ENCODE data around the gene ZNF429.
A peak's percentile ranks its signal among the peaks of the same experiment; 100 is the strongest.
"Not testable (repeated sequence)": the region's sequence is repeated elsewhere in the genome, so short reads cannot be mapped to it uniquely, and the experiment has no call there.

The ZNF429 gene

DNA sequence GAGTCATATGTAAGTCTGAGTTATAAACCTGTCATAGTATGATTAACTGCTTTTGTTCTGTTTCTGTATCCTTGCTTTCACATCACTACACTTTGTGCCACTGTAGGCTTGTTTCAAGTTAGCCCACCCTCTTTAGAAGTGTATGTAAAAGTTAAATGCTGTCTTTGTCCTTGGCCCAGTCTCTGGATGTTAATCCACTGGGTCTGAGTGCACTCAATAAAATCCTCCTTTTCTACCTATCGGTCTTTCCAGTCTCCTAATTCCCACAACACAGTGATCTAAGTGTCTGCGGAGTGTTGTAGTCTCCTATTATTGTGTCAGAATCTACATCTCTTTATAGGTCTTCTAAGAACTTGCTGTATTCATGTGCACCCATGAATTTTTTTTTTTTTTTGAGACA, 14.1 kb downstream of the ZNF429 start:
- no peak for DNase-seq

DNA sequence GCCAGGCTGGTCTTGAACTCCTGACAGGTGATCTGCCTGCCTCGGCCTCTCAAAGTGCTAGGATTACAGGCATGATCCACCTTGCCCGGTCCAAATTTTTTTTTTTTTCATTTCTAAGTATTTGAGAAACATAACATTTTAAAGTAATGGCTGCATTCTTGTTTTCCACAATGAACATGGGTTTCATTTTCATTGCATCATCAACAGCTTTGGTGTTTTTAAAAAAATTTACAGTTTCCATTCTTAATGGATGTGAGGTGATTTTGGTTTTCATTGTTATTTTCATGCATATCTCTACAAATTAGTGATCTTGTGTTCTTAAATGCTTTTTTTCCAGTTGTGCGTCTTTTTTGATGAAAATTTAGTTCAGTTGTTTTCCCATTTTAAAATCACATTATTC, 27.5 kb downstream of the ZNF429 start:
- DNase-seq = no peak

DNA sequence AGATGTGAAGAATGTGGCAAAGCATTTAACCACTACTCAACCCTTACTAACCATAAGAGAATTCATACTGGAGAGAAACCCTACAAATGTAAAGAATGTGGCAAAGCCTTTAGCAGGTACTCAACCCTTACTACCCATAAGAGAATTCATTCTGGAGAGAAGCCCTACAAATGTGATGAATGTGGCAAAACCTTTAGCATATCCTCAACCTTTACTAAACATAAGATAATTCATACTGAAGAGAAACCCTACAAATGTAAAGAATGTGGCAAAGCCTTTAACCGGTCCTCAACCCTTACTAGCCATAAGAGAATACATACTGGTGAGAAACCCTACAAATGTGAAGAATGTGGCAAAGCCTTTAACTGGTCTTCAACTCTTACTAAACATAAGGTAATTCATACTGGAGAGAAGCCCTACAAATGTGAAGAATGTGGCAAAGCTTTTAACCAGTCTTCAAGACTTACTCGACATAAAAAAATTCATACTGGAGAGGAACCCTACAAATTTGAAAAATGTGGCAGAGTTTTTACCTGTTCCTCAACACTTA, 31.4 kb downstream of the ZNF429 start:
- not testable (repeated sequence) for DNase-seq

DNA sequence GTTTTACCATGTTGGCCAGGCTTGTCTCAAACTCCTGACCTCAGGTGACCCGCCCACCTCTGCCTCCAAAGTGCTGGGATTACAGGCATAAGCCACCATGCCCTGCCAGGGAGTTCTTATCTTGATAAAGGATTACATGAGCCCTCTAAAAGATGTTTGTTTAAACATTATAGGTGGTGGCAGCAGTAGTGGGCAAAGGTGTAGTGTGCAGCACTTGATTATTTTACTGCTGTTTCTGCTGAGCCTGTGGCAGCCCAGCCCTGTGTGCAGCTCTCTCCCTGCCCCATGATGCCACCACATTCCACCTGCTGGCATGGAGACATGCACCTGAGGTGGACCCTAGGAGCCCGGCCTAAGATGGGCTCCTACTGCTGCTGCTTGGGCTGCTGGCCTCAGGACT, 54.0 kb downstream of the ZNF429 start:
- DNase-seq = no peak

DNA sequence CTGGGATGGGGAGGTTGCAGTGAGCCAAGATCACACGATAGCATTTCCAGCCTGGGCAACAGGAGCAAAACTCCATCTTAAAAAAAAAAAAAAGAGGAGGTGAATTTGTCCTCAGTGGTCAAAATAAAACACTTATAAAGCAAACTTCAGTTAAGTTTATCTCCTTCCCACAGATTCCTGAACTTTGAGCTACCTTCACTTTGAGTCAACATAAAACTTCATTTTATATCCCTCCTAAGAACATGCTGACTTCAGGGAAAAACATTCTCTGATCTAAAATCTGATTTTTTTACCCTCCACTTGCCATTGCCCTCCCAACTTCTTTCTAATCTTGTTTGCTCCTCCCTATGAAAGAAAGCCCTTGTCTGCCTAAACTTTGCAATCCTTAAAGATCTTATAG, 59.0 kb downstream of the ZNF429 start:
- DNase-seq = no peak

DNA sequence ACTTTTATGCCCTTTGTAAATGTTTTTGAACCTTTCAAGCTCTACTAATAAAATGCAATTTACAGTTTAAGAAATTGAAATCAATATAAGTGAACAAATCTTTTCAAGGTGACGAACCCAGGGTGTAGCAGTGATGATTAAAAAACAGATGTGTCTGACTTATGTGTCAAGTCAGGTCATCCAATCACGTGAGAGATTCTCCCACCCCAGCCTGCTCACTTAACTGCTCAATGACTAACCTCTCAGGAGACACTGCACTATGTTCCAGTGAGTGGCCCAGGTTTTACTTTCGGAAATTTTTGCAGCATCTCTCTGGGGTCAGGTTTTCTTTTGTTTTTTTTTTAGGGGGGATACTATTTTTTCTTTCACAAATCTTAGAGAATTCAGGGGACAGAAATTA, 60.7 kb downstream of the ZNF429 start:
- no peak for DNase-seq

DNA sequence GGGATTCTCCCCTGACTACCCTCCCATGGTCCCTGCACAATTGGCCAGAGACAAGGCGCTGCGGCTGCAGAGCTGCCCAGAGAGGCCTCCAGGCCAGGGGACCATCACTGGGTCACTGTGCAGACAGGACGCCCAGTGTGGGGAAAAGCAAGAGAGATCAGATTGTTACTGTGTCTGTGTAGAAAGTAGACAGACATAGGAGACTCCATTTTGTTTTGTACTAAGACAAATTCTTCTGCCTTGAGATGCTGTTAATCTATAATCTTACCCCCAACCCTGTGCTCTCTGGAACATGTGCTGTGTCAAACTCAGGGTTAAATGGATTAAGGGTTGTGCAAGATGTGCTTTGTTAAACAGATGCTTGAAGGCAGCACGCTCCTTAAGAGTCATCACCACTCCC, 62.4 kb downstream of the ZNF429 start:
- not testable (repeated sequence) for DNase-seq

DNA sequence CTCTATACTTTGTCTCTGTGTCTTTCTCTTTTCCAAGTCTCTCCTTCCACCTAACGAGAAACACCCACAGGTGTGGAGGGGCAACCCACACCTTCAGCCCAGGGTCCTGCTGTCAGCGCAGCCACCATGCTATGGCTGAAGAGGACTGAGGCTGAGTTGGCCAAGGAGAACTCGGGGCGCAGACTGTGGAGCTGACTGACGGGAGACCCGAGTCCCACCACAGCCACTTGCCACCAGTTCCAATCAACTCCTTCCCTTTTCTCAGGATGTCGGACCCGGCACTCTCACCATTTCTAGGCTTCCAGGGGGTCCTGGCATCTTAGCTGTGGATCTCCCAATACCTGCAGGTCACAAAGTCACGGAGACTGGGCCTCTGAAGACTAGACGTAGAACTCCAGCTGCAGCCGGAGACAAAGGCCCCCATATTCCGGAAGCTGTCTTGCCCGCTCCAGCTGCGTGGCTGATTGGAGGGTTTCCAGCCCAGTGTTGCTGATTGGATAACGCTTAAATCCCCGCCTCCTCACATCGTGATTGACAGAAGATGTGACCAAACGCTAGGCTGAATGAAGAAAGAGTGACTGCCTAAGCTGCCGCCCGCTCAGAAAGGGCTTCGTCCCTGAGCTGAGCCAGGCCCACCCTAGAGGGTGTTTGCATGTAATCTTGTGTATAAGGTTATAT, 63.6 kb downstream of the ZNF429 start:
- peak; percentile 45 for DNase-seq

DNA sequence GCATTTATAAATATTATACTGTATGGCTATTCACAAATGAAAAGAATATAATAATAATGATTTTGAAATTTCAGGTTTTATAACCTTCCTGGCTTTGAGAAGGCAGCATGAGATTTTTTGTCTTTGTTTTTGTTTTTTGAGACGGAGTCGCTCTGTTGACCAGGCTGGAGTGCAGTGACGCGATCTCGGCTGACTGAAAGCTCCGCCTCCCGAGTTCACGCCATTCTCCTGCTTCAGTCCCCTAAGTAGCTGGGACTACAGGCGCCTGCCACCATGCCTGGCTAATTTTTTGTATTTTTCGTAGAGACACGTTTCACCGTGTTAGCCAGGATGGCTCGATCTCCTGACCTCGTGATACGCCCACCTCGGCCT, 64.1 kb downstream of the ZNF429 start:
- no peak for DNase-seq

DNA sequence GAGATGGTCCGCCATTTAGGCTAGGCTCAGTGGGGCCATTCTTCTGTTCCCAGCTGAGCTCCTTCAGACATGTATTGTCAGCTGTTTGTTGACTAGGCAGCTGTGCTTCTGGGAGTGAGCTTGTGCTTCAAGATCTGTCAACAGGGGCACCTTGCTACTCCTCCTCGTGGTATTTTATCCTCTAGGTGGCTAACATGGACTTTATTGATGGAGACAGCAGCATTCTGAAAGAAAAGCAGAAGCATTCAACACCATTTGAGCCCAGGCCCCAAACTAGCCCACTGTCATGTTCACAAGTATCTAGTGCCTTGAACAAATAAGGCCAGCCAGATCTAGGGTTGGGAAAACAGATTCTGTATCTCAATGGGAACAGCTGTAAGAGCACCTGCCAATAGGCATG, 65.9 kb downstream of the ZNF429 start:
- DNase-seq = no peak

DNA sequence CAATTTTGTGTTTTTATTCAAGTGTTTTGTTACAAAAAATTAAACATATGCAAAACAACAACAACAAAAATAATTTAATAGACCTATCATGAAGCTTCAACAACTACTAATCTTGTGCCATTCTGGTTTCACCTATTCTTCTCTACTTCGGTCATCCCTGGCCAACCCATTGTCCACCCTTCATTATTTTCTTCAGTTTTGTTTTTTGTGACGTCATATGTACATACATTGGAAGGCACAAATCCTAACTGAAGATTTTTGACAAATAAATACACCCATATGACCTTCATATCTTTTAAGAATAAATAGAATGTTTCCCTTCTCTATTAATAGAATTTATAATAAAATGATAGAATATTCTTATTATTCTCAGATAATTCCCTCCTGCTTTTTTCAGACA, 69.2 kb downstream of the ZNF429 start:
- no peak for DNase-seq

DNA sequence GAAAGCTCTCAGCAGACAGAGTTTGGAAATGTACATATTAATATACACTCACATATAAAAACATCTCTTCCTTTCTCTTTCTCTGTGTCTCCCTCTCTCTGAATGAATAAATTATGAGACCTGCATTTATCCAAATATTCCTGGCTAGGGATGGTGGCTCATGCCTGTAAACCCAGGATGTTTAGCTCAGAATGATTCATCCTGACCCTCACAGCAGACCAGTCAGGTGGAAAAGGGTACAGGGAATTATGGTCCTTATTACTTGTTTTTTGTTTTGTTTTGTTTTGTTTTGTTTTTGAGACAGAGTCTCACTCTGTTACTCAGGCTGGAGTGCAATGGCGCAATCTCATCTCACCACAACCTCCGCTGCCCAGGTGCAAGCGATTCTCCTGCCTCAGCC, 71.1 kb downstream of the ZNF429 start:
- no peak for DNase-seq

DNA sequence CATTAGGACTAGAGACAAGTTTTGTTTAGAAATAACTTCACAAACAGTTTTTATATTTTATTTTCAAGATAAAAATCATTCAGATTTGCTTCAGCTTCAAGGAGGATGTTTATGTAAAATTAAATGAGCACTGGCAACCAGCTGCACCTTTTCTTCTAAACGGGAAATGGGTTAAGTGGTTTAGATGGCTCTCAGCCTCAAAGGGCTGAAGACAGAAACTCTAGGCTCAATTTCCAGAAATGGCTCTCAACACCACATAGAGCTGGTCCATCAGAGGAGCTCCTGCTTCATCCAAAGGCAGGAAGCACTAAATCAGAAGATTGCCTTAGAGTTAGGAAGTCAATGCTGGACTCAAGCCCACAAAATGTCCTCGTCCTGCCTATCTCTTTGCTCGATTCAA, 74.7 kb downstream of the ZNF429 start:
- DNase-seq = no peak

DNA sequence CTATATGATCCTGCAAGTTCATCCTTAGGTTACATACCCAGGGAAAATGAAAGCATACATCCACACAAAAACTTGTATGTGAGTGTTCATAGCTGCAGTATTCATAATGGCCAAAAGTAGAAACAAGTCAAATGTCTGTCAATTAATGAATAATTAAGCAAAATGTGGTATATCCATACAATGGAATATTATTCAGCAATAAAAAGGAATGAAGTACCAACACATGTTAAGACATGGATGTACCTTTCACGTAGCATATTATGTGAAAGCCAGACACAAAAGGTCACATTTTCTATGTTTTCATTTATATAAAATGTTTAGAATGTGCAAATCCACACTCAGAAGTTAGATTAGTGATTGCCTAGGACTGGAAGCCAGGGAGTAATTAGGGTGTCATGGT, 75.4 kb downstream of the ZNF429 start:
- DNase-seq = no peak

DNA sequence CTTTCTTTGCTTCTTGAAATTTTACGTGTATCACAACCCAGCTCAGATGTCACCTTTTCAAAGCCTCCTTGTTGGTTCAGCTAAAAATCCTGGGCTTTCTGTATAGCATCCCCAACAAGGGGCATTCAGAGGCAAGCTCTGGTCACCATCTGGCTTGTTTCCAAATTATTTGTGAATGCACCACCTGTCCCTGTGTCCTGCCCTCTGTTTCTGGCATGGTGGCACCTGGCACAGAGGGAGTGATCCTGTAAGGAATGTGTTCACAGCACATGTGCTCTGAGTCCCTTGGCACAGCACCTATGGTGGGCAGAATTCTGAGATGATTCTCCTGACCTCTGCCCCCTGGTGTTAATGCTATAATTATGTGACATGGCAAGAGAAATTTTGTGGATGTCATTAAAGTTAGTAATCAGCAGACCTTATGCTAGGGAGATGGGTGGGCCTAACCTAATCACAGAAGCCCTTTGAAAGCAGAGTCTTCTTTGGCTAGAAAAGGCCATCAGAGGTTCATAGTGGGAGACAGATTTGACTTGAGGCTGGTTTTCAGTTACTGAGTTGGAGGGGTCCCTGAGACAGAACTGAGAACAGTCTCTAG, 76.3 kb downstream of the ZNF429 start:
- DNase-seq = no peak

DNA sequence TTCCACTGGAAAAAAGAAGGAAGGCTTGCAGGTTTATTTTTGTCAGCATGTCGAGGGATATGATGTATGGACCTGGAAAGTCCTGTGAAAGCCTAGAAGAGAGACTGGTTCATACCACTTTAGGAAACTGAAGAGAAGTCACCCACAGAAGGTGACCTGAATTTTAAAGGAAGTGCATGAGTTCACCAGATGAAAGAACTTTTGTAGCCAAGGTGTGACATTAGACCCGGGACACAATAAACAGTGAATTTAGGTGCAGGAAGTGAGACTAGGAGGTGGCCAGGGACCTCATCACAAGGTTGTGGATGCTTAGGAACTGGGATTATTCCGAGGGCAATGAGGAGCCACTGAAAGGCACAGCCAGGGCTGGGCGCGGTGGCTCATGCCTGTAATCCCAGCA, 79.1 kb downstream of the ZNF429 start:
- no peak for DNase-seq

DNA sequence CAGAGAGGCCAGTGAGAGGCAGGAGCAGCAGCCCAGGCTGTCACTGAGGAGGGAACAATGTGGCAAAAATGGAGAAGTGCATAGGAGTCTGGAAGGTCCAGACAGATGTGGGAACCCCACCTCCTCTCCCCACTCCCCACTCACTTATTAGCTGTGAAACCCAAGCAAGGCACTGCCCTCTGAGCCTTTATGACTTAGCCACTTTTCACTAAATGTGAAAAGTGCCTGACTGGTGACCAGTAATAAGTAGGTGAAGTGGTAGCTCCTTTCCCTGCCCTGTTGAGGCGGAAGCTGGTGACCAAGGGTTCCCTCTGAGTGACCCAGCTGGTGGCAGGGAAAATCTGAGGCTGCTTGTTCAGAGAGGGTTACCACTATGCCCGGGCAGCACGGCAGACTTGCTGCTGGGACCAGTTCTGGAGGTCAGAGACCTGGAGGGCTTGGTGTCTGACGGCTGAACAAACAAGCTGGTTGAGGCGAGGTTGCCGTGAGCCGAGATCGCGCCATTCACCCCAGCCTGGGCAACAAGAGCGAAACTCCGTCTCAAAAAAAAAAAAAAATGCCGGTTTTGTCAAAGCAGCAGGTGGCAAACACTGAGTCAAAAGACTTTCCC, 80.0 kb downstream of the ZNF429 start:
- no peak for DNase-seq

DNA sequence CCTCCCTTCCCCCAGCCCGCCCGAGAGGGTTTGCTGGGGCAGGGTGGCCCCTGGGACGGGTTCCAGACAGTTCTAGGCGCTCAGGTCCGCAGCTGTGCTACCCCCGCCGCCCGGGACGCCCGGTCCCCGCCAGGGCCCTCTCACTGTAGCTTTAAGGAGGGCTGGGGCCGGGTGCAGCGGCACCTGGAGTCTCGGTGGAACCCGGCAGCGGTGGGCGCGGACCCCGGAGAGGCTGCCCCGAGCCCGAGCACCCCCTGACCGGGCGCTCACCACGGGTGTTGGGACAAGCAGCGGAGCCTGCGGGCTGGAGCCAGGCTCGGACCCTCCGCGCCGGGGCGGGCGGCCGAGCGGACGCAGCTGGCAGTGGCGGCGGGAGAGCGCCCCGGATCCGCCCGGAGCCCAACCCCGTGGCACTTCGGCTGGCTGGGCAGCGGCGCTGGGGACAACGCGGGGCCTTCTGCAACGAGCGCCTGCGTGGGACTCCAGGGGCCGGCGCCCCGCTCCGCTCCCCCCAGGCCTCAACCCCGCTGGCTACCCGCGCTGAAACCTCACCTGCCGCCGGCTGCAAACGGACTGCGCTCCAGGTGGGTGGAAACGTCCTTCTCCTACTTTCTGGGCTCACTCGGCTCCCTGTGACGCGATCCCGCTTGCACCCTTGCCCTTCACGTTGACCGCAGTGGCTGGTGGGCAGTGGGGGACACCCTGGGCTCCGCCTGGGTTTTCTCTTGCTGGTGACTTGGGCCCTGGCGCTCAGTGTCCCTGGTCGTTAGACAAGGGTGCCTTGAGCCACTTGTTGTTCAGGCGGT, 81.1 kb downstream of the ZNF429 start:
- no peak for DNase-seq

DNA sequence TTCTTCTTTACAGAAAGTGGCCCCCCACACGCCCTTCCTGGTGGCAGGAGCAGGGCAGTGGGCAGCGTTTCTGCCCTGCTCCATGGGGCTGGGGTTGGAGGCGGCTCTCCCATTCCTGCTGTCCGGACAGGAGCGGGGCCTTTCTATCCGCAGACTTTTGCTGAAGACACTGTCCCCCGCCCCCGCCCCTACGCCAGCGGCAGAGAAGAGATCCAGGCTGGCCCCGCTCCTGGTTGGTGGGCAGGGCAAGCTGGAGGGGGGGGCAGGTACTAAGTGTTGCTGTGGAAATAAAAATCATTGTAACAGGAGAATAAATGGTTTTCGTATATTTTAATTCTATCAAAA, 81.7 kb downstream of the ZNF429 start:
- DNase-seq = no peak

DNA sequence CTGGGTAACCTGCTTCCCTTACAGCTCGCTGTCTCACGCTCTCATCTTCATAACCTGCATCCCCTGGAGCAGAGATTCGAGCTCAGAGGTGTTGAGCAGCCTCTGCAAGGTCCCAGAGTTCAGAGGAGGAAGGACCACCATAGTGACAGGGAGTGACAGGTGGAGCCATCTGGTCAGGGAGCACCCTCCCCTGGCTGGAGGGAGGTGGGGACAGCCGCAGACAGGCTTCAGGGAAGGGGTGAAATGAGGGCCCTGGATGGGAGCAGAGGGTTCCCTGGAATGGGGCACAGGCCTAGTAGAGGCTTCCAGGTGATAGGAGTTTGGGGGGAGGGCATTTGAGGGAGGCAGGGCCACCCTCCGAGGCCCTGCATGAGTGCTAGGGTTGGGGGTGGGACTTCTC, 82.1 kb downstream of the ZNF429 start:
- DNase-seq = no peak

DNA sequence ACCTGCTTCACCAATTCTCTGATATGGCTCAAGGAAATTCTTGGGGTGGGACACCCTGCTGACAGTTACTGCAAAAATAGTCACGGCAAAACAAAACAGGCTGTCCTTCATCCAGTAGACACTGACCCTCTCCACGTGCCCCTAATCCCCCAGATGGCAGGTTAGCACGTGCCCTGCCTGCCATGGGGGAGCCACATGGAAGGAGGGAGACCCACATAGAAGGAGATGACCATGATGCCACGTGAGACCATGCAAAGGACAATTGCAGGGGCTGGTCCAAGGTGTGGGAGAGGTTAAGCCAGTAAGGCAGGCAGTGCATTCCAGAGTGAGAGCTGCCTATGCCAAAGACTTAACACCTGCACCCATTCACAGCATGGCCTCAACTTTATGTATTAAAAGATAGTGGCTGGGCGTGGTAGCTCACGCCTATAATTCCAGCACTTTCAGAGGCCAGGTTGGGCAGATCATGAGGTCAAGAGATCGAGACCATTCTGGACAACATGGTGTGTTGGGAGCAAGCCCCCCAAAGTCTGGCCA, 82.7 kb downstream of the ZNF429 start:
- DNase-seq = no peak

DNA sequence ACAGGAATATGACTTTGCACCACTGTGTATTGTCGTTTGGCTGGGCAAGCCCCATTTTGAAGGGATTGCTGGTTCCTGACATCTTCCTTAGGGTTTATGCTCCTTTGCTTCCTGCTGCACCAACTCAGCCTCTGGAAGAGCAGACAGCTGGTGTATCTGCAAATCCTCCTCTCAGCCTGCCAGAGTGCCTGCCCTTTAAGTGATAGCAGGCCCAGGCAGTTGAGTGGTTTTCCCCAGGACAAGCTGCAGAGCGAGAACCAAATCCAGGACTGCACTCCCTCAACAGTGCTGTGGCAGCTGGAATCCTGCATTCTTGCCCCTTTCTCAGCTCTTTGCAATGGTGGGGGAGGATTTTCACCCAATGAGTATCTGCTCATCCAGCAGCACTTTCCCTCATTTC, 85.5 kb downstream of the ZNF429 start:
- DNase-seq = no peak

DNA sequence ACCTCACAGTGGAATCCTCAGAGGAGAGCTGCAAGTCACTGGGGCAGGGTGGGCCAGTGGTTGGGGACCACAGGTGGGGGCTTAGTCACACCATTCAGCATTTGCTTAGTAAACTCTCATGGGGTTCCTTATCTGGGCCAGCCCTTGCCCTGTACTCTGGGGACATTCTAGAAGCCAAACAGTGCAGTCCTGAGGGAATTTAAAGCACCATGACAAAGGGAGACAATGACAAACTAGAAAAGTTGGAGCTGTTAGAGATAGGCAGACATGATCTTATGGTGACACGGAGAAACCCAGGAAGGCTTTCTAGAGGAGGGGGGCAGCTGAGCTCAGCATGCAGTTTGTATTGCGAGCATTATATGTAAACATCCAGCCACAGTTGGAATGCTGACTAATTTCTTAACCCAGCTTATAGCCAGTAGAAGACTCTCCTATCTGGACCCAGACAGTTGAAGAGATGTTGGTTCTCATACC, 87.6 kb downstream of the ZNF429 start:
- no peak for DNase-seq
